Upper lobe of left lung (tissue), 6 donors: ENCODE measurements around the gene POLN. TPM values are rescaled to one million over a fixed set of nuclear protein-coding genes. Genes with fewer than 3 reads are reported as not detected.
A peak's percentile ranks its signal among the peaks of the same experiment; 100 is the strongest.

ENCODE experiments used
- ATAC-seq, 2 donors: fragments of 200-7000 bp; cut with Tn5 transposase; one replicate each; pipeline ENCODE4 v1.9.1; 2022; ENCODE audit warnings: mild to moderate bottlenecking in 2 of 2, moderate library complexity in 2 of 2; ENCODE audit not compliant: low FRiP score in 2 of 2
- DNase-seq, 2 donors: peaks; one replicate each; pipeline ENCODE4 v3.0.0-alpha.2; 2019 to 2020
- H3K27ac ChIP-seq, 4 donors: fragments of 200-600 bp; sonication (generic); one replicate each; pipeline ENCODE4 v1.5.1; 2016 to 2019
- H3K27me3 ChIP-seq, 4 donors: fragments of 200-600 bp; sonication (generic); one replicate each; pipeline ENCODE4 v1.5.1; 2017 to 2019
- H3K36me3 ChIP-seq, 4 donors: fragments of 200-600 bp; sonication (generic); one replicate each; pipeline ENCODE4 v1.5.1; 2016 to 2019
- H3K4me1 ChIP-seq, 4 donors: fragments of 200-600 bp; sonication (generic); one replicate each; pipeline ENCODE4 v1.5.1; 2018 to 2019
- H3K4me3 ChIP-seq, 4 donors: fragments of 200-600 bp; sonication (generic); one replicate each; pipeline ENCODE4 v1.5.1; 2017 to 2019; ENCODE audit warnings: mild to moderate bottlenecking in 2 of 4, moderate library complexity in 1 of 4
- H3K9me3 ChIP-seq, 4 donors: fragments of 200-600 bp; sonication (generic); one replicate each; pipeline ENCODE4 v1.5.1; 2018 to 2019
- CTCF ChIP-seq, 6 experiments: fragments of 450-650 bp in 4 of 6; fragments of 200-600 bp in 2 of 6; sonication (generic) in 2 of 6; IDR thresholded peaks; one replicate each; pipeline ENCODE4 v1.5.1; 2016 to 2019; ENCODE audit warnings: antibody characterized with exemption in 6 of 6
- EP300 ChIP-seq, 4 donors: sonication (generic); formaldehyde crosslinking; IDR thresholded peaks; one replicate each; pipeline ENCODE4 v1.5.1; 2017; ENCODE audit warnings: antibody characterized with exemption in 4 of 4, control low read depth in 2 of 4
- POLR2A ChIP-seq, 4 donors: fragments of 450-650 bp; IDR thresholded peaks; one replicate each; pipeline ENCODE4 v1.5.1; 2016 to 2017; ENCODE audit warnings: antibody characterized with exemption in 4 of 4, mild to moderate bottlenecking in 2 of 4
- POLR2AphosphoS5 ChIP-seq, 2 donors: sonication (generic); formaldehyde crosslinking; IDR thresholded peaks; one replicate each; pipeline ENCODE4 v1.5.1; 2017; ENCODE audit warnings: antibody characterized with exemption in 2 of 2
- WGBS, 2 donors: methylation state at CpG; one replicate each; pipeline ENCODE4 v1.1.5; 2017 to 2018; 5-methylcytosine and 5-hydroxymethylcytosine counted together
- total RNA-seq, 6 donors: library from RNA; depleted of rRNA in 4 of 6; stranded (reverse); fragments of >200 nt in 4 of 6; gene quantifications; one replicate each; pipeline versions ENCODE4 v1.1.0 to v1.2.1, GENCODE V29; 2016 to 2021
- donor health status: DM: no; HTN: no; CAD: no; lungs with moderate emphysema.
- donor health status: DM: no; HTN: yes; CAD: no; lungs with severe emphysema.

The POLN gene
- total RNA-seq, 6 donors from 2014 or later: 0.89 to 5.5 (median 2.6) TPM

GRCh38 chr4:2254665-2255500 lies 13.0 kb upstream of the POLN start:
- peak overlapping the region; percentile 92 to 98 (median 95) for H3K27ac ChIP-seq
- peak in 1 of 2 donors; percentile 26 for DNase-seq
- H3K36me3 ChIP-seq: peaks cover 14 to 73% (median 63%) of the 10 kb centered on the region in 4 donors
- WGBS, 2 donors: 72 to 74% methylated on average over 31 to 32 of the region's 32 CpGs
- no peak for ATAC-seq
- H3K4me3 ChIP-seq: peak overlapping the region in 2 of 4 donors; percentile 21 to 28
- TF ChIP-seq POLR2A (IDR thresholded peaks at IDR 0.05) (no peak), POLR2AphosphoS5 (IDR thresholded peaks at IDR 0.05) (peak in 1 of 2 donors; percentile 61), EP300 (IDR thresholded peaks at IDR 0.05) (peak in 1 of 4 donors; percentile 70)
- H3K4me1 ChIP-seq: peaks cover 66 to 78% (median 68%) of the 10 kb centered on the region in 4 donors
- no peaks in the 10 kb centered on the region for H3K27me3 ChIP-seq
- no peaks in the 10 kb centered on the region for H3K9me3 ChIP-seq

GRCh38 chr4:2253160-2254084 lies 11.5 kb upstream of the POLN start:
- Histone ChIP-seq H3K4me1 (peaks cover 51 to 71% (median 55%) of the 10 kb centered on the region in 4 donors), H3K36me3 (peaks cover 18 to 82% (median 70%) of the 10 kb centered on the region in 4 donors), H3K27me3 (no peaks in the 10 kb centered on the region), H3K27ac (peak overlapping the region in 2 of 4 donors; percentile 97 to 98), H3K4me3 (no peak overlapping the region), H3K9me3 (no peaks in the 10 kb centered on the region)
- TF ChIP-seq EP300 (IDR thresholded peaks at IDR 0.05) (no peak), CTCF (IDR thresholded peaks at IDR 0.05) (no peak), POLR2A (IDR thresholded peaks at IDR 0.05) (no peak), POLR2AphosphoS5 (IDR thresholded peaks at IDR 0.05) (no peak)
- peak; percentile 17 to 63 for DNase-seq
- no peak for ATAC-seq
- 89 to 90% methylated on average over 20 to 32 of the region's 32 CpGs for WGBS, 2 donors

- Histone ChIP-seq H3K27me3 (no peaks in the 10 kb centered on the region), H3K36me3 (peaks cover 18 to 82% (median 74%) of the 10 kb centered on the region in 4 donors), H3K4me1 (peaks cover 43 to 66% (median 47%) of the 10 kb centered on the region in 4 donors), H3K9me3 (no peaks in the 10 kb centered on the region), H3K27ac (peak overlapping the region in 2 of 4 donors; percentile 97 to 98), H3K4me3 (no peak overlapping the region)
- TF ChIP-seq EP300 (IDR thresholded peaks at IDR 0.05): no peak
- TF ChIP-seq CTCF (IDR thresholded peaks at IDR 0.05): no peak
- TF ChIP-seq POLR2AphosphoS5 (IDR thresholded peaks at IDR 0.05): no peak
- TF ChIP-seq POLR2A (IDR thresholded peaks at IDR 0.05): no peak
- DNase-seq: peak in 1 of 2 donors; percentile 49
- WGBS, 2 donors: 88 to 94% methylated on average over 8 to 10 of the region's 12 CpGs
- ATAC-seq: no peak
Observed at GRCh38 chr4:2252530-2253091, 10.7 kb upstream of the POLN start.

GRCh38 chr4:2251795-2252529 lies 10.0 kb upstream of the POLN start:
- ATAC-seq (no peak), DNase-seq (peak; percentile 15 to 58)
- no peaks in the 10 kb centered on the region for H3K27me3 ChIP-seq
- H3K36me3 ChIP-seq: peaks cover 18 to 85% (median 75%) of the 10 kb centered on the region in 4 donors
- peak overlapping the region in 2 of 4 donors; percentile 97 to 98 for H3K27ac ChIP-seq
- H3K4me3 ChIP-seq: no peak overlapping the region
- TF ChIP-seq POLR2AphosphoS5 (IDR thresholded peaks at IDR 0.05) (no peak), EP300 (IDR thresholded peaks at IDR 0.05) (no peak), POLR2A (IDR thresholded peaks at IDR 0.05) (no peak), CTCF (IDR thresholded peaks at IDR 0.05) (no peak)
- WGBS, 2 donors: 94% methylated on average over 11 to 16 of the region's 16 CpGs
- peaks cover 37 to 64% (median 41%) of the 10 kb centered on the region in 4 donors for H3K4me1 ChIP-seq
- H3K9me3 ChIP-seq: no peaks in the 10 kb centered on the region
